Stomach (tissue), 9 donors: ENCODE data around the gene CCL7. TPM values are rescaled to one million over a fixed set of nuclear protein-coding genes. Genes with fewer than 3 reads are reported as not detected.

Experiments
- DNase-seq, 2 donors: peaks; one replicate each; pipeline versions ENCODE4 v3.0.0 to v3.0.0-alpha.2; 2013 to 2019
- H3K27ac ChIP-seq, 5 donors: fragments of 200-600 bp in 4 of 5; sonication (generic) in 4 of 5; one replicate each; pipeline ENCODE4 v1.5.1; 2013 to 2019; ENCODE audit warnings: mild to moderate bottlenecking in 1 of 5, moderate library complexity in 1 of 5
- H3K27me3 ChIP-seq, 3 donors: fragments of 200-600 bp; sonication (generic); one replicate each; pipeline ENCODE4 v1.5.1; 2017 to 2019; ENCODE audit warnings: mixed run types in 1 of 3
- H3K36me3 ChIP-seq, 4 donors: fragments of 200-600 bp; sonication (generic); 1 replicate in 3 of 4; 2 replicates in 1 of 4; pipeline ENCODE4 v1.5.1; 2016 to 2019
- H3K4me1 ChIP-seq, 4 donors: fragments of 200-600 bp; sonication (generic); one replicate each; pipeline ENCODE4 v1.5.1; 2016 to 2019
- H3K4me3 ChIP-seq, 4 donors: fragments of 200-600 bp; sonication (generic) in 3 of 4; one replicate each; pipeline ENCODE4 v1.5.1; 2016 to 2019; ENCODE audit warnings: mild to moderate bottlenecking in 1 of 4
- H3K9me3 ChIP-seq, 4 donors: fragments of 200-600 bp; sonication (generic); one replicate each; pipeline ENCODE4 v1.5.1; 2016 to 2019
- CTCF ChIP-seq, 7 experiments: fragments of 450-650 bp in 4 of 7; fragments of 200-600 bp in 3 of 7; sonication (generic) in 3 of 7; IDR thresholded peaks; one replicate each; pipeline ENCODE4 v1.5.1; 2016 to 2019; ENCODE audit warnings: antibody characterized with exemption in 7 of 7, control low read depth in 2 of 7, mild to moderate bottlenecking in 1 of 7
- EP300 ChIP-seq: sonication (generic); formaldehyde crosslinking; IDR thresholded peaks from one replicate; pipeline ENCODE4 v1.6.1; 2017; ENCODE audit warnings: antibody characterized with exemption
- POLR2A ChIP-seq, 4 donors: fragments of 450-650 bp; IDR thresholded peaks; one replicate each; pipeline ENCODE4 v1.6.1; 2016; ENCODE audit warnings: antibody characterized with exemption in 4 of 4, control low read depth in 2 of 4, mild to moderate bottlenecking in 1 of 4, moderate library complexity in 1 of 4
- POLR2AphosphoS5 ChIP-seq, 3 donors: sonication (generic); formaldehyde crosslinking; IDR thresholded peaks; one replicate each; pipeline ENCODE4 v1.6.1; 2016; ENCODE audit warnings: antibody characterized with exemption in 3 of 3
- WGBS, 5 donors: extraction: QIAGEN DNeasy Blood & Tissue Kit in 3 of 5; methylation state at CpG; one replicate each; pipeline versions ENCODE4 v1.1.5 to v1.1.7; 2013 to 2018; 5-methylcytosine and 5-hydroxymethylcytosine counted together
- intact Hi-C: fragments of 100-400 bp; cut with DNase I; formaldehyde crosslinking; loops from one replicate; pipeline ENCODE4 v1.15.1; 2023; ENCODE audit warnings: low total_unique reads
- polyA plus RNA-seq, 3 donors: library from polyadenylated mRNA; stranded (reverse); fragments of 200-250 nt; gene quantifications; one replicate each; pipeline ENCODE4 v1.2.3, GENCODE V29; 2013
- total RNA-seq, 5 donors: library from RNA; depleted of rRNA; stranded (reverse); fragments of >200 nt; gene quantifications; one replicate each; pipeline versions ENCODE4 v1.1.0 to v1.2.3, GENCODE V29; 2014 to 2016
- donor health status: healthy with polysubstance abuse.
- donor health status: Bipolar disorder and iron deficiency.
- donor health status: healthy.

The CCL7 gene
- total and polyA plus RNA-seq, 8 donors: not detected

- peak overlapping the region in 3 of 5 donors; percentile 65 to 78 (median 68) for H3K27ac ChIP-seq
- intact Hi-C loops: no loop called here
- 67 to 75% (median 73%) methylated on average over 5 to 6 of the region's 6 CpGs for WGBS, 5 donors
- DNase-seq: no peak
- no peaks in the 10 kb centered on the region for H3K9me3 ChIP-seq
- H3K27me3 ChIP-seq: no peaks in the 10 kb centered on the region
- no peak for TF ChIP-seq POLR2A (IDR thresholded peaks at IDR 0.05)
- no peak for TF ChIP-seq CTCF (IDR thresholded peaks at IDR 0.05)
- TF ChIP-seq EP300: no peak
- TF ChIP-seq POLR2AphosphoS5 (IDR thresholded peaks at IDR 0.05): no peak
- H3K36me3 ChIP-seq: no peaks in the 10 kb centered on the region
- H3K4me1 ChIP-seq: peaks cover 16 to 60% (median 36%) of the 10 kb centered on the region in 4 donors
- H3K4me3 ChIP-seq: no peak overlapping the region
These were observed 33.6 kb upstream of the CCL7 start for GRCh38 chr17:34236281-34236892.

GRCh38 chr17:34237458-34237857 is 32.6 kb upstream of the CCL7 start:
- TF ChIP-seq POLR2AphosphoS5 (IDR thresholded peaks at IDR 0.05) (no peak), POLR2A (IDR thresholded peaks at IDR 0.05) (no peak), EP300 (no peak), CTCF (IDR thresholded peaks at IDR 0.05) (no peak)
- H3K4me1 ChIP-seq: peaks cover 16 to 71% (median 41%) of the 10 kb centered on the region in 4 donors
- no peak overlapping the region for H3K27ac ChIP-seq
- no peaks in the 10 kb centered on the region for H3K9me3 ChIP-seq
- no peak for DNase-seq
- no peaks in the 10 kb centered on the region for H3K27me3 ChIP-seq
- H3K36me3 ChIP-seq: no peaks in the 10 kb centered on the region
- 70 to 96% (median 87%) methylated on average over 3 of the region's 3 CpGs for WGBS, 5 donors
- no peak overlapping the region for H3K4me3 ChIP-seq
- intact Hi-C loops: no loop called here

GRCh38 chr17:34241062-34241461 is 29.0 kb upstream of the CCL7 start:
- Histone ChIP-seq H3K4me3 (no peak overlapping the region), H3K36me3 (no peaks in the 10 kb centered on the region), H3K9me3 (no peaks in the 10 kb centered on the region), H3K4me1 (peaks cover 0 to 67% (median 21%) of the 10 kb centered on the region in 4 donors), H3K27ac (peak overlapping the region in 3 of 5 donors; percentile 0 to 56 (median 27)), H3K27me3 (no peaks in the 10 kb centered on the region)
- intact Hi-C loops: no loop called here
- peak; percentile 29 to 77 for DNase-seq
- TF ChIP-seq POLR2A (IDR thresholded peaks at IDR 0.05) (no peak), CTCF (IDR thresholded peaks at IDR 0.05) (no peak), POLR2AphosphoS5 (IDR thresholded peaks at IDR 0.05) (no peak), EP300 (no peak)
- 23 to 47% (median 34%) methylated on average over 4 of the region's 4 CpGs for WGBS, 5 donors

- no peaks in the 10 kb centered on the region for H3K9me3 ChIP-seq
- intact Hi-C loops: no loop called here
- 61 to 76% (median 71%) methylated on average over 8 of the region's 8 CpGs for WGBS, 5 donors
- no peaks in the 10 kb centered on the region for H3K27me3 ChIP-seq
- TF ChIP-seq POLR2A (IDR thresholded peaks at IDR 0.05) (no peak), CTCF (IDR thresholded peaks at IDR 0.05) (no peak), EP300 (no peak), POLR2AphosphoS5 (IDR thresholded peaks at IDR 0.05) (no peak)
- peak overlapping the region in 3 of 5 donors; percentile 20 to 80 (median 74) for H3K27ac ChIP-seq
- no peak overlapping the region for H3K4me3 ChIP-seq
- no peaks in the 10 kb centered on the region for H3K36me3 ChIP-seq
- DNase-seq: peak in 1 of 2 donors; percentile 29
- peaks cover under 1 to 70% (median 18%) of the 10 kb centered on the region in 4 donors for H3K4me1 ChIP-seq
These were observed 27.2 kb upstream of the CCL7 start for GRCh38 chr17:34242587-34243363.
